Panc1 (cell line): Measurements from ENCODE around the gene EXPH5. TPM values are rescaled to one million over a fixed set of nuclear protein-coding genes. Genes with fewer than 3 reads are reported as not detected.

Source experiments
- ATAC-seq: fragments of 200-7000 bp; cut with Tn5 transposase; 2 replicates; pipeline ENCODE4 v1.9.1; 2020; ENCODE audit warnings: mild to moderate bottlenecking, moderate library complexity
- BruUV-seq: library from RNA; stranded (reverse); fragments of 400-500 nt; replicated peaks from 2 replicates; lab custom pipeline; 2021; lab: Mats Ljungman, UMichigan
- CTCF ChIA-PET: fragments of 300-600 bp; sonication (Branson Sonifier 250); formaldehyde crosslinking; loops from one replicate; lab custom pipeline; 2022; ENCODE audit warnings: antibody characterized with exemption; lab: Charles Lee
- POLR2A ChIA-PET: fragments of 300-600 bp; sonication (Branson Sonifier 250); formaldehyde crosslinking; loops from one replicate; lab custom pipeline; 2022; ENCODE audit warnings: antibody characterized with exemption; lab: Charles Lee
- DNase-seq: peaks from one replicate; pipeline ENCODE4 v3.0.0-alpha.2; 2010; ENCODE audit warnings: low read depth, low spot score
- H3K27ac ChIP-seq: 2 replicates; pipeline ENCODE4 v1.5.1; 2011; ENCODE audit warnings: mild to moderate bottlenecking, low read length, inconsistent platforms
- H3K27me3 ChIP-seq: fragments of 200-500 bp; sonication (Bioruptor generic); 2 replicates; pipeline ENCODE4 v1.6.0; 2014; ENCODE audit warnings: low read length, inconsistent platforms; ENCODE audit not compliant: control insufficient read depth, insufficient read depth
- H3K36me3 ChIP-seq: fragments of 200-500 bp; sonication (Bioruptor generic); 2 replicates; pipeline ENCODE4 v1.5.1; 2014; ENCODE audit warnings: inconsistent platforms, mild to moderate bottlenecking, low read length, moderate library complexity; ENCODE audit not compliant: control insufficient read depth, insufficient read depth
- H3K4me1 ChIP-seq: 2 replicates; pipeline ENCODE4 v1.5.1; 2011; ENCODE audit warnings: inconsistent platforms, mild to moderate bottlenecking, low read length, moderate library complexity; ENCODE audit not compliant: control insufficient read depth, insufficient read depth
- H3K4me3 ChIP-seq, 2 experiments: 2 replicates each; pipeline ENCODE4 v1.5.1; 2011 to 2012; ENCODE audit warnings: low read depth in 2 of 2, low read length in 2 of 2, mild to moderate bottlenecking in 2 of 2, inconsistent platforms in 1 of 2, moderate library complexity in 1 of 2
- H3K9me3 ChIP-seq: fragments of 200-500 bp; sonication (Bioruptor generic); 2 replicates; pipeline ENCODE4 v1.5.1; 2014; ENCODE audit warnings: low read depth, mild to moderate bottlenecking, inconsistent platforms, low read length, moderate library complexity; ENCODE audit not compliant: control insufficient read depth, insufficient read depth
- CTCF ChIP-seq: fragments of 450-650 bp; IDR thresholded peaks from 2 replicates; pipeline ENCODE4 v1.5.1; 2017; ENCODE audit warnings: mild to moderate bottlenecking
- POLR2AphosphoS5 ChIP-seq: IDR thresholded peaks from 2 replicates; pipeline ENCODE4 v1.6.1; 2012; ENCODE audit warnings: mild to moderate bottlenecking, low read depth, low read length, moderate library complexity
- REST ChIP-seq, 2 experiments: IDR thresholded peaks; 2 replicates each; pipeline ENCODE4 v1.6.1; 2011 to 2012; ENCODE audit warnings: low read depth in 2 of 2, control low read depth in 1 of 2, low read length in 1 of 2, mild to moderate bottlenecking in 1 of 2, moderate library complexity in 1 of 2; ENCODE audit not compliant: insufficient read depth in 1 of 2
- SIN3A ChIP-seq: IDR thresholded peaks from 2 replicates; pipeline ENCODE4 v1.6.1; 2012; ENCODE audit warnings: low read depth, mild to moderate bottlenecking, low read length, moderate library complexity, borderline replicate concordance; ENCODE audit not compliant: insufficient read depth
- TCF7L2 ChIP-seq: IDR thresholded peaks from 2 replicates; pipeline ENCODE4 v1.6.1; 2011; ENCODE audit warnings: mild to moderate bottlenecking, low read depth, low read length, inconsistent platforms
- in situ Hi-C: cut with HindIII; loops from 2 replicates; pipeline ENCODE4 v1.10.0; 2016; ENCODE audit warnings: low sequenced_read_pairs, low pct_unique_long_range_greater_than_20kb
- intact Hi-C: fragments of 100-400 bp; cut with micrococcal nuclease; formaldehyde crosslinking; loops from one replicate; pipeline ENCODE4 v1.10.0; 2022; ENCODE audit not compliant: unreplicated experiment
- total RNA-seq: library from RNA; stranded (reverse); gene quantifications from one replicate; pipeline ENCODE4 v1.2.1, GENCODE V29; 2021; ENCODE audit not compliant: unreplicated experiment

EXPH5 gene
- total RNA-seq, 1 experiment from 2014 or later: 0.85 TPM

GRCh38 chr11:108500169-108500568, 93.4 kb downstream of the EXPH5 start:
- Histone ChIP-seq H3K9me3 (no peaks in the 10 kb centered on the region), H3K4me1 (peaks cover 10% of the 10 kb centered on the region), H3K36me3 (no peaks in the 10 kb centered on the region), H3K27ac (no peak overlapping the region), H3K27me3 (no peaks in the 10 kb centered on the region), H3K4me3 (no peak overlapping the region)
- ATAC-seq: no peak
- POLR2A ChIA-PET: interaction anchor here (0.6 kb wide), 1 partner anchor 102 kb away, joined by 5 read pairs; no protein-coding TSS in a partner anchor
- BruUV-seq: no TSS peak
- no peak for DNase-seq
- CTCF ChIA-PET: no interaction called here
- TF ChIP-seq REST (IDR thresholded peaks at IDR 0.05; ENCODE audit: insufficient read depth in 1 of 2, low read depth in 2 of 2, low read length in 1 of 2) (no peak), CTCF (no peak), SIN3A (no peak), POLR2AphosphoS5 (no peak), TCF7L2 (no peak)
- in situ Hi-C loops (no loop called here), intact Hi-C loops (loop anchor here (5.0 to 10.0 kb wide), 2 partner anchors 135 to 157 kb away; no protein-coding TSS in a partner anchor)

GRCh38 chr11:108498816-108499408, 94.7 kb downstream of the EXPH5 start:
- in situ Hi-C loops: no loop called here
- CTCF ChIA-PET: no interaction called here
- intact Hi-C loops: no loop called here
- Histone ChIP-seq H3K9me3 (no peaks in the 10 kb centered on the region), H3K27ac (peak overlapping the region; percentile 78), H3K4me1 (peaks cover 10% of the 10 kb centered on the region), H3K36me3 (no peaks in the 10 kb centered on the region), H3K4me3 (peak overlapping the region; percentile 69 to 78), H3K27me3 (no peaks in the 10 kb centered on the region)
- POLR2A ChIA-PET: no interaction called here
- no peak for ATAC-seq
- BruUV-seq: no TSS peak
- DNase-seq: no peak
- no peak for TF ChIP-seq REST (IDR thresholded peaks at IDR 0.05; ENCODE audit: insufficient read depth in 1 of 2, low read depth in 2 of 2, low read length in 1 of 2)
- no peak for TF ChIP-seq TCF7L2
- TF ChIP-seq POLR2AphosphoS5: no peak
- TF ChIP-seq CTCF: no peak
- no peak for TF ChIP-seq SIN3A
